ENCODE measurements around the gene RPL15. TPM values are rescaled to one million over a fixed set of nuclear protein-coding genes. Genes with fewer than 3 reads are reported as not detected.

The RPL15 gene
- total and polyA plus RNA-seq, 2 of the 13 experiments (the other 11 are each of a cell fraction or from before 2014, with no cell fraction given), result 1,297 to 3,693 TPM

GRCh38 chr3:23945913-23946687 lies 29.2 kb downstream of the RPL15 start (continued):
- no peak; the same call in 1 of the 2 replicates for TF ChIP-seq TEF (CRISPR knock-in tag; IDR thresholded peaks at IDR 0.05)
- TF ChIP-seq ZNF256 (CRISPR knock-in tag; conservative IDR thresholded peaks at IDR 0.05), result no peak
- TF ChIP-seq ZNF138 (CRISPR knock-in tag; IDR thresholded peaks at IDR 0.05; ENCODE audit: low read depth), result peak; percentile 50; the same call in 1 of the 2 replicates
- 0 out of 2 replicates have a peak, but pooled peaks have one; percentile 45 for TF ChIP-seq ZNF343 (CRISPR knock-in tag; IDR thresholded peaks at IDR 0.05)
- TF ChIP-seq CBX1 (IDR thresholded peaks at IDR 0.05; ENCODE audit: low read depth), result no peak
- TF ChIP-seq FOXM1 (CRISPR knock-in tag; IDR thresholded peaks at IDR 0.05), result no peak
- 0 out of 2 replicates have a peak, but pooled peaks have one; percentile 57 for TF ChIP-seq CENPBD1 (CRISPR knock-in tag; IDR thresholded peaks at IDR 0.05; ENCODE audit: borderline replicate concordance, low read depth)
- TF ChIP-seq ZNF230 (CRISPR knock-in tag; IDR thresholded peaks at IDR 0.05), result no peak; the same call in 1 of the 2 replicates
- TF ChIP-seq NPAS2 (CRISPR knock-in tag; IDR thresholded peaks at IDR 0.05; ENCODE audit: borderline replicate concordance), result peak; percentile 99
- peak; percentile 86 for TF ChIP-seq ZGPAT (CRISPR knock-in tag; IDR thresholded peaks at IDR 0.05)
- TF ChIP-seq HBP1 (CRISPR knock-in tag; IDR thresholded peaks at IDR 0.05; ENCODE audit: low read depth), result peak; percentile 84
- TF ChIP-seq ZNF30 (CRISPR knock-in tag; IDR thresholded peaks at IDR 0.05), result peak; percentile 59; the same call in 1 of the 2 replicates
- no peak for TF ChIP-seq ZNF646 (CRISPR knock-in tag; IDR thresholded peaks at IDR 0.05)
- TF ChIP-seq TRIM22 (IDR thresholded peaks at IDR 0.05), result no peak
- TF ChIP-seq ZNF619 (CRISPR knock-in tag; IDR thresholded peaks at IDR 0.05), result 0 out of 2 replicates have a peak, but pooled peaks have one; percentile 37
- no peak; the same call in 1 of the 2 replicates for TF ChIP-seq TGIF2 (CRISPR knock-in tag; IDR thresholded peaks at IDR 0.05)
- no peak for TF ChIP-seq DNMT3B (CRISPR knock-in tag; conservative IDR thresholded peaks at IDR 0.05)
